Measurements from ENCODE around the gene ANXA2R. TPM values are rescaled to one million over a fixed set of nuclear protein-coding genes. Genes with fewer than 3 reads are reported as not detected.

ANXA2R gene
- total and polyA plus RNA-seq, 2 of the 13 experiments (the other 11 are each of a cell fraction or from before 2014, with no cell fraction given) = 0.95 to 1.3 TPM

- no peak for TF ChIP-seq ZNF234 (CRISPR knock-in tag; conservative IDR thresholded peaks at IDR 0.05)
- TF ChIP-seq ZBED4 (CRISPR knock-in tag; IDR thresholded peaks at IDR 0.05; ENCODE audit: borderline replicate concordance) = no peak
- peak; percentile 89 for TF ChIP-seq NRL (CRISPR knock-in tag; IDR thresholded peaks at IDR 0.05; ENCODE audit: borderline replicate concordance)
- no peak for TF ChIP-seq PRDM4 (CRISPR knock-in tag; IDR thresholded peaks at IDR 0.05; ENCODE audit: borderline replicate concordance)
- TF ChIP-seq ZNF431 (CRISPR knock-in tag; IDR thresholded peaks at IDR 0.05; ENCODE audit: borderline replicate concordance, low read depth) = no peak
- no peak; the same call in 1 of the 2 replicates for TF ChIP-seq FOXC1 (CRISPR knock-in tag; IDR thresholded peaks at IDR 0.05; ENCODE audit: borderline replicate concordance)
- no peak for TF ChIP-seq FOXM1 (CRISPR knock-in tag; IDR thresholded peaks at IDR 0.05)
- TF ChIP-seq GFI1 (CRISPR knock-in tag; IDR thresholded peaks at IDR 0.05; ENCODE audit: borderline replicate concordance) = peak; percentile 94
- TF ChIP-seq POLR2G (IDR thresholded peaks at IDR 0.05; ENCODE audit: low read depth, low read length) = no peak
- no peak for TF ChIP-seq ZNF275 (CRISPR knock-in tag; IDR thresholded peaks at IDR 0.05; ENCODE audit: borderline replicate concordance)
- TF ChIP-seq, protein P1, sequence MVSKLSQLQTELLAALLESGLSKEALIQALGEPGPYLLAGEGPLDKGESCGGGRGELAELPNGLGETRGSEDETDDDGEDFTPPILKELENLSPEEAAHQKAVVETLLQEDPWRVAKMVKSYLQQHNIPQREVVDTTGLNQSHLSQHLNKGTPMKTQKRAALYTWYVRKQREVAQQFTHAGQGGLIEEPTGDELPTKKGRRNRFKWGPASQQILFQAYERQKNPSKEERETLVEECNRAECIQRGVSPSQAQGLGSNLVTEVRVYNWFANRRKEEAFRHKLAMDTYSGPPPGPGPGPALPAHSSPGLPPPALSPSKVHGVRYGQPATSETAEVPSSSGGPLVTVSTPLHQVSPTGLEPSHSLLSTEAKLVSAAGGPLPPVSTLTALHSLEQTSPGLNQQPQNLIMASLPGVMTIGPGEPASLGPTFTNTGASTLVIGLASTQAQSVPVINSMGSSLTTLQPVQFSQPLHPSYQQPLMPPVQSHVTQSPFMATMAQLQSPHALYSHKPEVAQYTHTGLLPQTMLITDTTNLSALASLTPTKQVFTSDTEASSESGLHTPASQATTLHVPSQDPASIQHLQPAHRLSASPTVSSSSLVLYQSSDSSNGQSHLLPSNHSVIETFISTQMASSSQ (IDR thresholded peaks at IDR 0.05; ENCODE audit: low read depth) = no peak
- TF ChIP-seq, protein P1 (CRISPR knock-in tag; IDR thresholded peaks at IDR 0.05; ENCODE audit: borderline replicate concordance) = no peak
- TF ChIP-seq ZNF850 (CRISPR knock-in tag; conservative IDR thresholded peaks at IDR 0.05) = no peak
- TF ChIP-seq NR2C2 (CRISPR knock-in tag; IDR thresholded peaks at IDR 0.05; ENCODE audit: borderline replicate concordance) = no peak
- TF ChIP-seq ZNF558 (CRISPR knock-in tag; IDR thresholded peaks at IDR 0.05; ENCODE audit: borderline replicate concordance) = no peak
- TF ChIP-seq HNF4A (CRISPR knock-in tag; IDR thresholded peaks at IDR 0.05) = no peak
These were observed 440 bp downstream of the ANXA2R start (continued) for GRCh38 chr5:43039471-43040286.
